COLO829 (cell line): ENCODE data around the gene YWHAB.
"Not testable (repeated sequence)": the region's sequence is repeated elsewhere in the genome, so short reads cannot be mapped to it uniquely, and the experiment has no call there.

Experiments used
- DNase-seq: peaks from one replicate; pipeline ENCODE4 v3.0.0; 2012; ENCODE audit warnings: low spot score

The YWHAB gene

DNA sequence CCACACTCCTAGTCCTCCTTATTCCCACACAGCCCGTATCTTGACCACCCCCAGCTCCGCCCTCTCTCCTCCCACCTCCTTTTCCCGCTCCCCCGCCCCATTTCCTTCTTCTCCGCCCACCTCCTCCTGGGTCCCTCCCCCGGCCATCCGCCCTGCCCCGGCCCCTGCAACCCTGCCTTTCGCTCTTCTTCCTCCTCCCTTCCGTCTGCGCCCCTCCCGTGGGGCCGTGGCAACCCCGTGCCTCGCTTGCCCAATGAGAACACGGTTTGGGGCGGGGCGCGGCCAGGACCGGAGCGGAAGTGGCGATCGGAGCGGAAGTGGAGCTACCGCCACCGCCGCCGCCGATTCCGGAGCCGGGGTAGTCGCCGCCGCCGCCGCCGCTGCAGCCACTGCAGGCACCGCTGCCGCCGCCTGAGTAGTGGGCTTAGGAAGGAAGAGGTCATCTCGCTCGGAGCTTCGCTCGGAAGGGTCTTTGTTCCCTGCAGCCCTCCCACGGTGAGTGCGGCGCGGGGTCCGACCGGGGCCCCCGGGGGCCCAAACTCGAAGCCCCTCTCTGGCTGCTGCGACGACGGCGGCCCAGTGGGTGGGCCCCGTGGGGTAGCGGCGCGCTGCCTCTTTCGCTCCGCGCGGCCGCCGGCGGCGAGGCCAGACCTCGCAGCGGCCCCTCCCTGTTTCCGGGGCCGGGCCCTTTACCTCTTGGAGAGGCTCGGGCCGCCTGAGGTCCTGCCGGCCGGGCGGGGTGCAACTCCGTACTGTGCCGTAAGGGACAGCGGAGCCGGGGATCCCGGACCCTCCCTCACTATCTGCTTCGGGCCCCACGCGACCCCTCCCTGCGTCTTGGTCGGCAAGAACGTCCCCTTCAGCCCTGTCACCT, at the start of gene YWHAB:
TSS of gene YWHAB (plus strand) at position 314 of the 874 bp plus-strand sequence. CDS start 15,829 bp downstream, outside the sequence.
- peak; percentile 98 for DNase-seq

DNA sequence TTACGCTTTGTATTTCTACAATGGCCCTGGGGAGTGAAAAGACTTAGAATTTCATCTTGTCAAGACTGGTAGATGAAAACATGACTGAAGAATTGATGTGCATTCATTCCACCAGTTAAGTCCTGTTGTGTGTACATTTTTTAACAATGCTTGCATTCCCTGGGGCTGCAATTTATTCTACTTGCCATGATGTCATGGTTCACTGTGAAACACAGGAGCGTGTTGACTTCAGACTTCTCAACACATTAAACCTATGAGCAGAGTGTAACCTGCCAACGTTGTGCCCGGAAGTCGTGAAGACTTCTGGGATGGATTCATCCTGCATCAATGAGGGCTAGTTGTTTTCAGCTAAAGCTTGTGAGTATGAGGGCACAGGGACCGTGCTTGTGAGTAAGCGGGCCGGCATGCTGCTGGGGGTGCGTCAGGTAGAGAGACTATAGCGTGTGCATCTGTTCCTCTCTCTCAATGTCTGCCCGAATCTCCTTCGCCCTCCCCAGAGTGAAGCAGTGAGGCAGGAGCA, 48.8 kb upstream of the YWHAB start:
- DNase-seq = no peak

DNA sequence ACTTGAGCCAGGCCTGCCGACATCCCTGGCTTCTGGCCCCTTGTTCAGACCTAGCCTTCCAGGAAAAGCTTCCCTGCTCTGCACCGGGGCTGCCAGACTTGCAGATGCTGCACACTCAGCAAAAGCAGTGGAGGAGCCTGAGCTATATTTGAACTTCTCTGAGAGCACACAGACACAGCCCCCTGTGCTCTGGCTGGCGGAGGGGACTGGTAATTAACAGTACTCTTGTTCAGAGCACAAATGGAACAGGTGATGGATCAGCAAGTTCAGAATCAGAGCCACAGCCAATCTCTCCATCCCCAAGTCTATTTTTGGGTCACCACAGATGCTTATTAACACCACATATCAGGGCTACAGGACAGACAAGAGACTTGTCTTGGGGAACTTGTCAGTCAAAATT, 47.6 kb upstream of the YWHAB start:
- DNase-seq = no peak

DNA sequence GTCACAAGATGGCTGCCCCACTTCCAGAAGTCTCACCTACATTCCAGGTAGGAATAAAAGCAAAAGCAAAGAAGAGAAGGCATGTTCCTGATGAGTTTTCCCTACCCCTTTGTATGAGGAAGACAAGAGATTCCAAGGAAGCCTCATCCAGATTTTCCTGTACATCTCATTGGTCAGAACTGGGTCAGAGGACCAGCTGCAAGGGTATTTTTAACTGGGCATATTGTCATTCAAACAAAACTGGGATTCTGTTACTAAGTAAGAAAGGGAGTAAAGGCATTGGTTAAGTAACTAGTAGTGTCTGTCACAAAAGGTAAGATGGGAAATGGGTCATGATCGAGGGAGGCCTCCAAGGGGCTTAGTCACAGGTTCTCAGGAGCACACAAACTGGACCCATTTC, 47.0 kb upstream of the YWHAB start:
- DNase-seq = no peak

DNA sequence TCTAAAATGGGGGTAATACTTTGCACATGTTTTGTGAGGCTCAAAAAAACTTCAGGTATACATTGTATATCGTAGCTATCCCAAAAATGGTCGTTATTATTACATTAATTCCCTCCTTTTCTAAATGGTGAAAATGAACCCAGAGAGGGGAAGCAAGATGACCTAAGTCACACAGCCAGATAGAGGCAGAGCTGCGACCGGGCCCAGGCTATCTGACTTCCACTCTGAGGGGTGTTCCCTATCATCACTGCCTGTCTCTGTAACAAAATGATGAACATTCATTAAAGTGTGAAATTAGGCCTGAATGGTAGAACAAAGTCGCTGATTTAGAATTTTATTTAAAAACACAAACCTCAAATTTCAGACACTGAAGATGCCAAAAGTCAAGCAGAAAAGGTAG, 46.0 kb upstream of the YWHAB start:
- no peak for DNase-seq

DNA sequence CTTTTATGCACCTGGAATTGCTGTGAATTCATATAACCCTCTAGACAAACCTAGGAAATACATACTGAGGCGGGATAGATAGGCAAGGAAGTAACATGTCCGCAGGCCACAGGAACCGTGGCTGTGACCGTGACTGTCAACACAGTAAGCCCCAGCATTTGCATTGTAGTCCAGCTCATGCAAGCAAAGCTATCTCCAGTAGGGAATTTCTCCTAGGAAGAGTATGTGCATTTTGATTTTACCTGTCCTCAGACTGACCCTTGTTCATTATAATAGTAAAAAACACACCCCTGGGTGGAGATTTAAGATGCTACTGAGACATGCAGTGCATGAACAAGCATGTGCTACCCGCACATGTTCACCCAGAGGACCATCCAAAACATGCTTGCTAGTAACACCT, 44.7 kb upstream of the YWHAB start:
- no peak for DNase-seq

DNA sequence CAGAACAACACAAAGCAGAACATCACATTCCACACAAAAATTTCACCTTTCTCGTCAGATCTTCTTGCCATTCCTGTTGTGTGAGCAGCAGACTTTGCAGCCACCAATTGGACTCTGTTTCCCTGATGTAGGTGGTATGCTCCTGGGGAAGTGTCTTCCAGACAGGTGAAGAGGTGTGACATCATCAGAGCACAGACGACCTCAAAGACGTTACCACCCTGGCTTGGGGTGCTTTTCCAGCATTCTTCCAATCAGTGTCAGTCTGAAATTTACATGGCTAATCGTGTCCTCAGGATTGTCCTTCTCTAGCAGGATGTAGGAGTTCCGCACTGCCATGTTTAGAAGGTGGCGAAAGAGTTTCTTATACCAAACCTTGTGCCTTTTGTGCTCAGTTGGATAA, 43.5 kb upstream of the YWHAB start:
- DNase-seq = no peak

DNA sequence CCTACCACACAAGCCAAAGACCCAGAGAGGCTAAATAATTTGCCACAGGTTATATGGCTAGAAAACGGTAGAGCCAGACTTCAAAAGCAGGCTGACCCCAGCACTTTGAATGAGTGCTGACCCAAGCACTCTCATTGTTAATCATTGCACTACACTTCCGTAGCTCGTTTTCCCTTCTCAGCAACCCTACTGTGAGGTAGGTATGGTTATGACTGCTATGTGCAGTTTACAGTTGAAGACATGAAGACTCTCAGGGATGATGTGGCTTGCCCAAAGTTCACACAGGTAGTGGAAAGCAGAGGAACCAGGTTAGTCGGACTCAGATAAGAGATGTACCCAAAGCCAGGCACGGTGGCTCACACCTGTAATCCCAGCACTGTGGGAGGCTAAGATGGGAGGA, 41.6 kb upstream of the YWHAB start:
- DNase-seq = no peak

DNA sequence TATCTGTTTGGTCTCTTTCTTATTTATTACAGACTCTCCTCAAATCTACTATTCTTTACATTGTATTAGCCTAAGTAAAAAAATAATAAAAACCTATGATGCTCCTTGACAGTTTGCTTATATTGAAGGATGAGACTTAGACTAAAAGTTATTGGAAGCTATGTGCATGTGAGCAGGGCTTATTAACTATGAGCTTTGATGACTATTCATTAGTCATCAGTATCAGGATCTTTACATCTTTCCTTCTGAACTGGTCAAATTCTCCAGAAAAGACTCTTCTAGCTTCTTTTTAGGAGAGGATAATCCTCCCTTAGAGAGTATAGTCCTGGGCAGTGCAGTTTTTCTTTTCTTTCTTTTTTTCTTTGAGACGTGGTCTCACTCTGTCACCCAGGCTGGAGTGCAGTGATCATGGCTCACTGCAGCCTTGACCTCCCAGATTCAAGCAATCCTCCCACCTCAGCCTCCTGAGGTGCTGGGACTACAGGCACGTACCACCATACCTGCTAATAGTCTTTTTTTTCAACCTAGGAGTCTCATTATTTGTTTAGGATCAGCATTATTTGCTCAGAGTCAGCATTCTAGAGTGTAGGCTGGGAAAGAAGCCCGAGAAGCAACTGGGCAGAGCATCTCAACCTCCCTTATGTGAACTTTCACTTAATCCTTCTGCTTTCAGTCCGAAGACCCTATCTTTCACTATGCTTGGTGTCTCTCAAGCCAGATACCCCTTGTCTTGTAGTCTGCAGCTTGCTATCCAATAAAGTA, 37.1 kb upstream of the YWHAB start:
- no peak for DNase-seq

DNA sequence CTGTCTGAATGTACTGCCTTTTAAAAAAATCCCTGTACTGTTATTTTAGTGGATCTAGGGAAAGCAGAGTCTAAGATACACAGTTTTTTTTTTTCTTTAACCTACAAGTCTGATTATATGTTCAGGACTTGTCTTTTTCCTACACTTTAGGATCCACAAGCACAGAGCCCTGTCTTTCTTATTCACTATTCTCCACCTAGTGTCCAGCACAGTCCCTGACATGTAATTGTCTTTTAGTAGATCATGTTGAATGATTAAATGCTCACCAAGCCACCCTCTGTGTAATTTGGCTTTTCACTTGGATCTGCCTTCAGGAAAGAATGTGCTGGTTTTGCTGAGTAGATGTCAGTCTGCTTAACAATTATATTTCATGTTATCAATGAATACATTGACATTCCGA, 35.8 kb upstream of the YWHAB start:
- no peak for DNase-seq

DNA sequence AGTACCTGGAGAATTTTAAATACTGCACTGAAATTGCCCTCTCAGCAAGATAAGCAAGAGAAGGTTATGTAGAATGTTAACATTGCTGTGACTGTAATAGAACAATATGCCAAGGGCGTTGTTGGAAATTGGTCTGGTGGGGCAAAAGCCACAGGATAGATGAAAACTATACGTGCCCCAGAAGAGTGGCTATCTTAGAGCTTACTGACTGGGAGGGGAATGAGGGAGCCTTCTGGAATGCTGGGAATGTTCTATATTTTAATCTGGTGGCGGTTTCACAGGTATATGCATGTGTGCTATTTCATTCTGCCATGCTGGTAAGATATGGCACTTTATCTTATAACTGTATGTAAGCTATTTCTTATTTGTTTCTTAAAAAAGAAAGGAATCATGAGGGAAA, 35.2 kb upstream of the YWHAB start:
- DNase-seq = no peak

DNA sequence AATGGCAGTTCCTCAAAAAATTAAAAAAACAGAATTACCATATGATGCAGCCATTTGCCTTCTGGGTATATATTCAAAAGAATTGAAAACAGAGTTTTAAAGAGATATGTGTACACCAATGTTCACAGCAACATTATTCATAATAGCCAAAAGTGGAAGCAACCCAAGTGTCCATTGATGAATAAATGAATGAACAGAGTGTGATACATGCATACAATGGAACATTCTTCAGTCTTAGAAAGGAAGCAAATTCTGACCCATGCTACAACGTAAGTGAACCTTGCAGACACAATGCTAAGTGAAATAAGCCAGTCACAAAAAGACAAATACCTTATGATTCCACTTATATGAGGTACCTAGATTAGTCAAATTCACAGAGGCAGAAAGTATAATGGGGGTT, 34.7 kb upstream of the YWHAB start:
- no peak for DNase-seq

DNA sequence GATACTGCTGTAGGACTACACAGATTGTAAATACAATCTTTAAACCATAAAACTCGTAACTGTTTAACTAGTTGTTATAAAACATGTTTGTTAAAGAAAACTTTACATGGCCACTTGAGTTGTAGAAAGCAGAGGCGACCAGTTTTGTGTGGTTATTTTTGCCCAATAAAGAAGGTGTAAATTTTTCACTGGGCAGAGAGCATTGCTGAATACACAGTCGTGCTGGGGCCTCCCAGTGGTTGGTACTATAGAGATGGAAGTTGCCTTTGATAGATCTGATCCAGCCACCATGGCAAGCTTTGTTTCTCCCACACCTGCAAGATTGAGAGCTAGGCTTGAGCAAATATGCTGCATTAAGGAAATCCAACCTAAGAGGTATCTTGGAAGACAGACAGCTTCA, 34.0 kb upstream of the YWHAB start:
- DNase-seq = no peak

DNA sequence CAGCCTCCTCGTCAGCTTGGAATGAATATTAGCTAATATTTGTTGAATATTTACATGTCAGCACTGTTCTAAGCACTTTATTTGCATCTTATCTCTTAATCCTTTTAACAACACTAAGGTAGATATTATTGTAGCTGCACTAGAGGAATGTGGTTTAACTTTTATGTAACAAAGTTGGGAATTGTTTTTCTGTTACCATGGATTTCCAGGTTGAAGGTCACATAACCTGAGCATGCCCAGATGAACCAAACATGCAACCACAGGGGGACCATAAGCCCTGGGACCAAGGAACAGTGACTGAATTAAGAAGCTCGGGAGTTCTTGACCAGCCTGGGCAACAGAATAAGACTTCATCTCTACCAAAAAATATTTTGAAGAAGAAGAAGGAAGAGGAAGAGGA, 29.1 kb upstream of the YWHAB start:
- no peak for DNase-seq

DNA sequence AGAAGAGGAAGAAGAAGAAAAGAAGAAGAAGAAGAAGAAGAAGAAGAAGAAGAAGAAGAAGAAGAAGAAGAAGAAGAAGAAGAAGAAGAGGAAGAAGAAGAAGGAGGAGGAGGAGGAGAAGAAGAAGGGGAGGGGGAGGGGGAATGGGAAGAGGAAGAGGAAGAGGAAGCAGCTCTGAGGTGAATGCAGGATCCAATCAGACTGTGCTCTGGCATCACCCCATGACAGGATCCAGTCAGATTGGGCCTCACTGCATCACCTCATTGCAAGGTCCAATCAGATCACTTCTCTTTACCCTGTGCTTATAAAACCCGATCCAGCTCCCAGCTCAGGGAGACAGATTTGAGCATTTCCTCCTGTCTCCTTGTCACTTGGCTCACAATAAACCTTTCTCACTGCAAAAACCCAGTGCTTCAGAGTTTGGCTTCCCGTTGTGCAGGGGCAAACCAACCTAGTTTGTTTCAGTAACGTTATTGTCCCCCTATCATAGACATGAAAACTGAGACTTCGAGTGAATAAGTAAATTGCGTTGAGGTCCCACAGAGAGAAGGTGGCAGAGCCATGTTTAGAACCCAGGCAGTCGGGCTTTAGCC, 28.6 kb upstream of the YWHAB start:
- no peak for DNase-seq

DNA sequence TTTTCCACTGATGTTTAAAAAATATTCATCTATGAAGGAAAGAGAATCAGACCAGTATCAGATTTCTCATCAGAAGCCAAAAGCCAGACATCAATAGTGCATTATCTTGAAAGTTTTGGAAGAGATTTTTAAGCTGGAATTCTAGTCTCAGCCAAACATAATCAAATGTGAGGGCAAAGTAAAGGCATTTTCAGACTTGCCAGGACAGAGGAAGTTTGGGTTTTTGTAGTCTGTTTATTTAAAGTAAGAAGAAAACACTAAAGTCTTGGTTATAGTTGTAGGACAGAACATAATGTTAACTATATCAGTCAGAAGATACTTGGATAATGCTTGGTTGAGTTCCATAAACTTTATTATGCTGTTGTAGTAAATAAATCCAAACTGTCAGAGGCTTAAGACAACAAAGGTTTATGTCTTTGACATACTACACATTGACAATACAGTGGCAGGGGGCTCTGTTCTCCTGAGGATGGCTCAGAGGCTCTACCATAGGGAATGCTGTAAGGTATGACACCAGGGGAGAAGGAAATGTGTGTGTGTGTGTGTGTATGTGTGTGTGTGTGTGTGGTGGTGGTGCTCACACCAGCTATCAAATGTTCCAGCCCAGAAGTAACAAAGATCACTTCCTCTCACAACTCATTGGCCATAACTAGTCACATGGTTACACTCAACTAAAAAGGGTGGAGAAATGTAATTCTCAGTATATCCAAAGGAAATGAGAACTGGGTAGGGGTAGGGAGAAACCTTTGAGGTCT, 26.7 kb upstream of the YWHAB start:
- DNase-seq = no peak

DNA sequence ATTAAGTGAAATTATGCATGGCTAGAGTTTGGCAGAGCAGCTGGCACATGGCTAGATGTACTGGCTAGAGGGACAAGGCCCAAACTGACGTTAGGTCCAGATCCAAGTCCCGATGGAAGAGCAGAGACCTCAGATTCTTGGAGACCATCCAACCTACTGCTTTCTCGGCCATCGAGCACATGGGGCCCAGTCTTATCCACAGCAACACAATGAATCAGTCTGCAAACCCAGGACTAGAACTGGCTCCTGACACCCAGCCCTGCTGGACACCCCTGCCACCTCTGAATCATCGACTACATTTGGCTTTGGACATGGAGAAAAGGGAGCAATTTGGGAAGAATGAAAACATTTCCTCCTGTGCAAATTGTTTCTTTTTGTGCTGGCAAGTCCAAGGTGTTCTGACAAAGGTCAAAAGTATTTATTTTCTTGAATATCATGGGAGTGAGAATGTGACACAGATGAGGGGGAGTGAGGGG, 23.9 kb upstream of the YWHAB start:
- no peak for DNase-seq

DNA sequence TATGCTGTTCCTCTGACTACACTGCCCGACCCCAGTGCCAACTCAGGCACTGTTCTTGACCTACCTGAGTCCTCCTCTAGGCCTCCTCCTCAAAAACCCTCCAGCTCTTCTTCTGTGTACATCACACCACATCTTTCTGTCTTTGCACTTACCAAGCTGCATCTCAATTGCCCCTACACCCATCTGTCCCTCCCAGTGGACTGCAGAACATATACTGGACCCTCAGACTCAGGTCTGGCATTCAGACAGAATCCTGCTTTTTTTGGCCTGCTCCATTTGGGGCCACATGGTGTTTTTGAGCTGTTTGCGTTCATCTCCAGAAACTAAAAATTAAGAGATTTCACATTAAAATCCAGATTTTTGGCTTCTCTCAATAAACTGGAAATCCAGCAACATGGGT, 23.2 kb upstream of the YWHAB start:
- DNase-seq = no peak

DNA sequence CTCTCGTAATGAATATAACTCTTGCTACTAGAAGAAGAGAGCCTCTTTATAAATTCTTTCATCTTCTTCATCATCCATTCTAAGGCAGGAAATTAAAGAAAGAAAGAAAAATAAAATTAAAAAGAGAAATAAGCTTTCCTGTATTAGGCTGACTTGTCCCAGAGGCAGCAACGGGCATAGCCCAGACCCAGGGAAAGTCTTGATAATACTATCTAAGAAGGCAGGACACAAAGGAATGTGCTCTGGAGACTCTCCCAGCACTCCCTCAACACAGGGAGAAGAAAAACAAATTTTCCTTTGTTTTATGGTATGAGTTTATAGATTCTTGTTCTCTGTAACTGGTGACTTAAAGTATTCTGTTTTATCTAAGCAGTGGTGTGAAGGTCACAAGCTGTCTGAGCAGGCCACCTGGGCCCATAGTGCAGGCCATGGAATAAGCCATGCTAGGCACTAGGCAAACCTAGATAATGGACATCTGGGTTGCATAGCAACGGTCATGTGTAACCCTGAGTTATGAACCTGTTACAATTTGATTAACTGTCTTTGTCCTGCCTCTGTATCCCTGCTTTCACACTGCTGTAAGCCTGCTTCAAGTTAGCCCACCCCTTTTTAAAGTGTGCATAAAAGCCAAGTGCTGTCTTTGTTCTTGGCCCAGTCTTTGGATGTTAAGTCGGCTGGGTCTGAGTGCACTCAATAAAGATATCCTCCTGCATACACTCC, 22.0 kb upstream of the YWHAB start:
- not testable (repeated sequence) for DNase-seq

DNA sequence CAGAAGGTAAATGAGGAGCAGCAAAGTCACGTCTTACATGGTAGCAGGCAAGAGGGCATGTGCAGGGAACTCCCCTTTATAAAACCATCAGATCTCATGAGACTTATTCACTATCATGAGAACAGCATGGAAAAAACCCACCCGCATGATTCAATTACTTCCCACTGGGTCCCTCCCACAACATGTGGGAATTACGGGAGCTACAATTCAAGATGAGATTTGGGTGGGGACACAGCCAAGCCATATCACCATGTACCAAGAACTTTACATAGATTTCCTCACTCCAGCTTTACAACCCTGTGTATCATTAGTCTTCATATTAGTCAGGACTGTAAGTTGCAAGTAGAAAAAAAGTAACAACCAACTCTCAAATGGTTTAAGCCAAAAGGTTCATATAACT, 21.0 kb upstream of the YWHAB start:
- not testable (repeated sequence) for DNase-seq

DNA sequence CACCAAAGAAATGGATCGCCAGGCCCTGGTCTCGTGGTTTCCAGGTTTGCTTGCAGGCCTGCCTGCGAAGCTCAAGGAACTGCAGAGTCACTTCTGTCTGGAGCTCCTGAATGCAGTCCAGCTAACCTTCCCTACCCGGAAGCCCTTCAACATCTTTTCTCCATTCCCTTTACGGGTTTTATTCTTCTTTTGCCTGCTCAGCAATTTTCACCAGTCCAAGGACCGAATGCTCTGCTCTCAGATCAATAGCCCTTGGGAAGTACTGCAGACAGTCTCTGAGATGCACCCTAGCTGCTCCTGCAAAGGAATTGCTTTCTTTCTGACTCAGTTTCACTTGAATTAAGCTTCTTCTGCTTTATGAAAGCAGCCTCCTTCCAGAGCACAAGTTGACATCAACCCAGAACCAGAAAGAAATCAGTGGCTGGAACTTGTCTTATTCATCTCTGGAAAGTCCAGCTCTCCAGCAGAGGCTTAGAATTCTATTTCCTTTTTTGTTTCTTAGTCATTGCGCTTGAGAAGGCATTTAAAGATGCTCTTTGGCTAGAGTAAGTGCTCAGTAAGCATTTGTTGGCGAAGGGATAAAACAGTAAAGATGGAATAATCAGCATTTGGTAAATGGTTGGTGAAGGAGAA, 18.7 kb upstream of the YWHAB start:
- no peak for DNase-seq
